Activated CD4-positive, CD25-positive, alpha-beta regulatory T cell treated with anti-CD3 and anti-CD28 coated beads, Interleukin-2, amount 50 U/mL, for 72 hours (primary cell): Measurements from ENCODE around the gene COL6A3.
"Not testable (repeated sequence)": the region's sequence is repeated elsewhere in the genome, so short reads cannot be mapped to it uniquely, and the experiment has no call there.

Source experiments
- DNase-seq: peaks from one replicate; pipeline ENCODE4 v3.0.0; 2021

Gene COL6A3

GRCh38 chr2:237411683-237412423 lies 2.1 kb downstream of the COL6A3 start:
- DNase-seq = no peak

GRCh38 chr2:237411092-237411601 lies 2.8 kb downstream of the COL6A3 start:
- no peak for DNase-seq

DNA sequence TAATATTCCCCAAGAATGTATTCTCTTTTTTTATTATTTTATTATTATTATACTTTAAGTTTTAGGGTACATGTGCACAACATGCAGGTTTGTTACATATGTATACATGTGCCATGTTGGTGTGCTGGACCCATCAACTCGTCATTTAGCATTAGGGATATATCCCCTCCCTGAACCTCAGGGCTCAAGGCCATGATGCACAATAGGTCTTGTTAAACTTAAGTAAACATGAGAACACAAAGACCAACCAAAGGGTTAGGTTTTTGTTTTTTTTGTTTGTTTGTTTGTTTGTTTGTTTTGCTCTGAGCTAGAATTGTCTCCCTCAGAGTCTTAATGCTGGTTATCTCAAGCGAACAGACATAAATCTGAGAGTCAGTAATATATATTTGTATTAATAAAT lies 4.7 kb downstream of the COL6A3 start:
- not testable (repeated sequence) for DNase-seq

DNA sequence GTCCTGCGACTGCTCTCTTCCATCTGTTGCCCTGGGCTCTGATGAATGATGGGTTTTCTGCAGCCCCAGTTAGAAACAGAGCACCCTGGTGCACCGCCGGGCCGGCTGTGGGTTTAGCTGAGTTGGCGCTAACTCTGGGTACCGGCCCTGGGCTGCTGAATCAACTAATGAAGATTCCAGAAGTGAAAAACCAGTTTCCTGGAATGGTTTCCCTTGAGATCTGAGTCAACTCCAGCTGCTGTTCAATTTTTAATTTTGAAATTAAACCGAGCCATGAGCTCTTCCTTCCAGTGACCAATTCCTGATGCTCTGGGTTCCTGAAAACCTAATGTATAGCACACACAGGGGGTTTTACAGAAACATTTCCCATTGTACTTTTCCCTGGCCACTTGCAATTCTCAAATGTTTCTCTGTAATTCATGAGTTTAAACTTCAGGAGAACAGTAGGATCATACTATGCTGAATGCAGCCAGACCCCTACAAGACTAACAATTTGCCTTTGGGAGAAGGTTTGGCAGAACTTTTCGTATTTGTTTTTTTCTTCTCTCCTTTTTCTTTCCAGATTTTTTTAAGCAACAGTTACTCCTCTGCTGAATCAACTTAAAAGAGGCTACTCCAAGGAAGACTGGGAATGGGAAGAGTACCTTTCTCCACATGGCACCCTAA lies 5.5 kb downstream of the COL6A3 start:
- DNase-seq = no peak

DNA sequence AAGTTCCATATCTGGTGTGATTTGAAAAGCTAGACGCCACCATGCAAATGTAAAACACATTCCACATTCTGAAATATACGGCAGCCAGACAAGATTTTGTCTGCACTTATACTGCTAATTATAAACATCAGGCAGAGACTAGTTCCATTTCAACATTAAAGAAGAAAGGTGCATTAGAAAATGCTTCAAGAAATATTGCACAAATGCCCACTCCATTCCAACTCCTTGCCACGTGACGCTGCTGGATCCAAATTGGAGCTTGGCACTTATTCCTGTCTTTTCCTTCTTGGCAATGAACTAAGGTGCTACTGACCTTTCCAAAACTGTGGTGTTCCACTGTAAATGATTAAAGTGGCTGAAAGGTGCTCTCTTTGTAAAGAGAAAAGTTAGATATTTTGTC lies 6.3 kb downstream of the COL6A3 start:
- no peak for DNase-seq

DNA sequence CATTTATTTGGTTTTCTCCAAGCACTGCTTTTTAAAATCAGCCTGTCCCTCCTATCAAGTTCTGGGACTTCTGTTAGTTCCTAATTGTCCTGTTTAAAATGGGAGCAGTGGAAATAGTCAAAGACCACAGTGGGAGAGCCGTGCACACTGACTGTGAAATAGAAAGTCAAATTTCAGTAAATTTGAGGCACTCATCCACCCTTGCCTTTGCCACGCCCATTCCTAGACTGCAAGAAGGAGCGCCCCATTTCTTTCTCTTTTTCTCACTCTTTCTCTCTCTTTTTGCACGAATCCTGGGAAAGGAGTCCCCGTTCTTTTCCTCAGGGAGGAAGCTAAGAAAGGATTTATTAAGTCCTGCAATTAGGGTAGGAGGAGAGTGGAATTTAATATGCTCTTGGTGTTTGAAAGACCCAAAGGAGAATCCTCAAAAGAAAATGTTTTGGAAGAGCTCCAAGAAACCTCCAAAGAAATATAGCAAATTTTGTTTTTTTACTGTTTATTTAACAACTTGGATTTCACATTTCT lies 7.5 kb downstream of the COL6A3 start:
- DNase-seq = no peak

DNA sequence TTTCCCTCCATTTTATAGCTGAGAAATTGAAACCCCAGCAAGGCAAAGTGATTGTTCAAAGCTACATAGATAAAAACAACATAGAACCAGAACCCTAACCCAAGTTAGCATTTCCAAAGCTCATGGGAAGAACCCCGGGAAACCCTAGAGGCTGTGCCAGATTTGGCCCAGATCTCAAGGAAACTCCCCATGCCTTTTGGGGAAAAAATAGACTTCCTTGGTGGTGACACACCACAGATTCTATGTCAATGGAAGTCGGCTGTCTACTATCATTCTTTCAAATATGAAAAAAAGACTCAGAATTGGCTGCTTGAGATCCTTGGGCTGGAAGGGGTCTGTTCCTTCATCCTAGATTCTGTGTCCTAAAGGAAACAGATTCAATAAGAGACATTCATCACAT lies 8.4 kb downstream of the COL6A3 start:
- DNase-seq = no peak

- DNase-seq = no peak
These were observed 8.9 kb downstream of the COL6A3 start for GRCh38 chr2:237405006-237405559.

GRCh38 chr2:237404413-237404812 lies 9.6 kb downstream of the COL6A3 start:
- no peak for DNase-seq

DNA sequence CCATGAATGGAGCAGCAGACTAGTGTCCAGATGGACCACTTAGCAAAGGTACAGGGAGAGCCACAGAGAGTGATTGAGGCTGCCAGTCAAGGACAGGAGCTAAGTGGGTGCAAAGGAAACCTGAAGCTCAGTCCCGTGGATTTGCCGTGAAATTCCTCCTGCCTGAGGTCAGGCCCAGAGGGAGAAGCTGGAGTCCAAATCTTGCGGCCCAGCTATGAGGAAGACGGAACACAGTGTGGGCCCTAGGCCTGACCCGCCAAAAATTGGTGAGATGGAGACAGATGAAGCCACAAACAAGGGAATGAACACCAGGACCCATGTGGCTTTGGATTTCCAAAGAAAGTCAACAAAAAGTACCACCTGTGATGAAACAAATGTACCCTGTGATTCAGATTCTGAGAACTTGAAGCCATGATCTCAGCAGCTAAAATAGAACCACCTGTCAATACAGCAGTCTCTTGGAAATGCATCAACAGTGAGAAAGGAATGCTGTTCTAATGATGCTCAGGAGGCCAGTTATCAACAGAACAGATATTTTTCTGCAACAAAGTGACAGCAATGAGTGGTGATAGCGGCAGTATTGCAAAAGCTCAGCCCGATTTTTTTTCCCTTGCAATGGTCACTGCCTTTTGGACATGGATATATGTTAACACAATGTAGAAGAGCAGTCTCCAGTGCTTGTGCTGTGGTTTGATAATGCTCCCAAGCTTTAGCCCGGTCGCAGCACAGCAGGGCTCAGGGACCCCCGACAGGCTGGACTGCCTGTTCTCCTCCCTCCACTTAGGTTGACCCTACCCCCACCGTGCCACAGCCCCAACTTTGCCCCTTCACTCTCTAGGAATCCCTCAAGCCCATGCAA lies 10.7 kb downstream of the COL6A3 start:
- DNase-seq = no peak

GRCh38 chr2:237400199-237400598 lies 13.8 kb downstream of the COL6A3 start:
- no peak for DNase-seq

DNA sequence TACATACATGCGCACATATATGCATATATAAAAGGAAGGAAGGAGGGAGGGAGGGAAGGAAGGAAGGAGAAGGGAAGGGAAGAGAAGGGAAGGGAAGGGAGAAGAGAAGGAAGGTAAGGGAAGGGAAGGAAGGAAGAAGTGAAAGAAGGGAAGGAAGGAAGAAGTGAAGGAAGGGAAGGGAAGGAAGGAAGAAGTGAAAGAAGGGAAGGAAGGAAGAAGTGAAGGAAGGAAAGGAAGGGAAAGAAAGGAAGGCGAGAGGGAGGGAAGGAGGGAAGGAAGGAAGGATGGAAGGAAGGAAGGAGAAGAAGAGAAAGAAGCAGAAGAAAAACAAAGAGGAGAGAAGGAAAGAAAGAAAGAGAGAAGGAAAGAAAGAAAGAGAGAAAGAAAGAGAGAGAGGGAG lies 16.9 kb downstream of the COL6A3 start:
- DNase-seq = no peak

- no peak for DNase-seq
These were observed 20.4 kb downstream of the COL6A3 start for GRCh38 chr2:237393523-237393922.

- no peak for DNase-seq
These were observed 21.8 kb downstream of the COL6A3 start for GRCh38 chr2:237392186-237392585.

- DNase-seq = no peak
These were observed 22.8 kb downstream of the COL6A3 start for GRCh38 chr2:237391140-237391539.

GRCh38 chr2:237390235-237390634 lies 23.7 kb downstream of the COL6A3 start:
- DNase-seq = no peak

DNA sequence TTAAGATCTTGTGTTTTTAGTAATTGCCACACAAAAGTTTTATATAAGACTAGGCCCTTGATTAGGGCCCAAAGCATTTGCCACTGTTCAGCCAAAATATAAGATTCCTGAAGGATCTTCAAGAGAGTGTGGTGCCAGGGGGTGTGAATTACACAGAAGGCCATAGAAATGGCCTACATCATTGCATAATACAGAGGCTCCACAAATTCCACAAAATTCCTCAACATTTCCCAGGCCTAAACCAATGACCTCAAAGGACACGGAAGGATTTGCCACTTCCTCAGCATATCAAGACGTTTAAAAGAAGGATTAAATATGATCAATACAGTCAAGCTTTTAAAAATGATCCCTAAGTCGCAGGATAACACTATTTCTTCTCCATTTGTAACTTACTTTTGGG lies 24.1 kb downstream of the COL6A3 start:
- DNase-seq = no peak

DNA sequence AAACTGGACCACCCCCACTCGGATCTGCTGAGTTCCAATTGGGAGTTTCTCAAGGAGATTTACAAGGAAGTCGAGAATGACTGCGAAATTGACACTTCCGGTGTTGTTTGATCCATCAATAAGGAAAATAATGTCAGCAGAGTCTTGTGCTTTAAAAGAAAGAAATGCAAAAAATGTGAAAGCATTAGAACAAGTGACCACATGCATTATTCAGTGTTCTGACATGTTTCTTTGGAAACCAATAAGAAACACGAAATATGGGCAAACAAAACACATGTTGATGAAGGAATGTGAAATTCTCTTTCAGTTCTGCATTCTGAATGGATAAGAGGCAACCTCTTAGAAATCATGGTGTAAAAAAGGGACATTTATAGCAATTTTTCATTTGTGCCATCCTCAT lies 25.9 kb downstream of the COL6A3 start:
- DNase-seq = no peak

- no peak for DNase-seq
These were observed 29.3 kb downstream of the COL6A3 start for GRCh38 chr2:237384672-237385020.

DNA sequence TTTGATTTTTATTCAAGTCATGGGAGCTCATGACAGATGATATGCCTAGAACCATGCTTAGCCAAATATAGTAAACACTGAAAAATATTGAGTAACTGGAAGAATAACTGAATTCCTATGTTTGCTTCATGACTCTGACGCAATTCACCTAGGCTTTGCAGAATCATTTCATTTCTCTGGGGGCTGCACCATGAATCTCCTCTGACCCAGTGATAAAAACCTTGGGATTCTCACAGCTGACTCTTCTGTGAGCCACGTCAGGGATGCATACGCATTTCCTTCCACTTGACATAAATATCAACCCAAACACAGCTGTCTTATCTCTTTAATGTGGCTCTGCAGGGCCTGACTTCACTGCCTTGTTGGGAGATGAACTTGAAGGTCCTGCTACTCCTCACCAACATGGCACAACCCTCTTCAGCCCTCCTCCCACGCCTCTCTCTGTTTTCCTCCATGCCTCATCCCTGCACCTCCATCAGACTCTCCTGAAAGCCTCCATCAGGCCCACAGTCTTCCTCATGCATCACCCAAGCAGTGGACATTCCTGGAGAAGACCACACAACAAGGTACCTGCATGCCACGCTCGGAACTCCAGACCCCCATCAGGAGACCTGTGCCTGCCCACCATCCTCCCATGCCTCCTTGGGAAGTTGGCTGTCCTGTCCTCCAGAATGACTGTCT lies 29.8 kb downstream of the COL6A3 start:
- DNase-seq = no peak

DNA sequence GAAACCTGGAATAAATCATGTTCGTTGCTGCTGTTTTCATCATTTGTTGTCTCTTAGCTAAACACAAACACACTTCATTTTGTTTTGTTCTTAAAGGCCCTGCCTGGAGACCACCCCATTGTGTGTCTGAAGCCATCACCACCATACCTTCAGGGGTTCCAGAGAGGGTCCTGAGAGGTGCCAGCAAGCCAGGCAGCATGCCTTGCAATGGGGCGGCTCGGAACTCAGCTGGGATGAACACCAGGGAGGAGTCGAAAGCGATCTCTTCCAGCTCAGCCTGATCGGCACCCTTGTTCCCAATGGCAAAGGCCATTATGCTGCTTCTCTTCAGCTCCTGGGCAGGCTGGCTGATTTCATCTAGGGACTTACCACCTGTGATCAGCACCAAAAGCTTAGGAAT lies 33.2 kb downstream of the COL6A3 start:
- DNase-seq = no peak

- no peak for DNase-seq
These were observed 34.3 kb downstream of the COL6A3 start for GRCh38 chr2:237379636-237380035.

GRCh38 chr2:237378650-237379049 lies 35.3 kb downstream of the COL6A3 start:
- DNase-seq = no peak
